Endothelial cell of umbilical vein (primary cell): ENCODE measurements around the gene SCN2B.

Experiments
- CTCF ChIP-seq, 2 donors: IDR thresholded peaks; 1 replicate in 1 of 2; 2 replicates in 1 of 2; pipeline ENCODE4 v1.5.1; 2011; ENCODE audit warnings: low read length in 2 of 2, mild to moderate bottlenecking in 2 of 2, moderate library complexity in 2 of 2, control low read depth in 1 of 2, inconsistent platforms in 1 of 2, low read depth in 1 of 2; ENCODE audit not compliant: insufficient read depth in 1 of 2; ENCODE audit errors: extremely low read depth in 1 of 2
- EZH2 ChIP-seq: IDR thresholded peaks from 2 replicates; pipeline ENCODE4 v1.6.1; 2012; ENCODE audit warnings: borderline replicate concordance, low read depth, mild to moderate bottlenecking, moderate library complexity, low read length, inconsistent platforms; ENCODE audit not compliant: severe bottlenecking
- GATA2 ChIP-seq: IDR thresholded peaks from 2 replicates; pipeline ENCODE4 v1.7.0; 2011; ENCODE audit warnings: low read depth, mild to moderate bottlenecking, moderate library complexity, mixed read lengths, low read length; ENCODE audit not compliant: insufficient read length, insufficient read depth
- MYC ChIP-seq: IDR thresholded peaks from one replicate; pipeline ENCODE4 v1.6.1; 2011; ENCODE audit warnings: mild to moderate bottlenecking, low read depth, low read length
- POLR2A ChIP-seq: IDR thresholded peaks from 2 replicates; pipeline ENCODE4 v1.6.1; 2012; ENCODE audit warnings: low read depth, mild to moderate bottlenecking, control low read depth, low read length
- POLR2AphosphoS5 ChIP-seq: IDR thresholded peaks from 2 replicates; pipeline ENCODE4 v1.6.1; 2012; ENCODE audit warnings: low read depth, mild to moderate bottlenecking, control low read depth, low read length, moderate library complexity; ENCODE audit not compliant: insufficient read depth

- no peak for TF ChIP-seq CTCF (IDR thresholded peaks at IDR 0.05; ENCODE audit: extremely low read depth in 1 of 2, insufficient read depth in 1 of 2, low read depth in 1 of 2, low read length in 2 of 2)
- no peak for TF ChIP-seq EZH2
- no peak for TF ChIP-seq POLR2A
- no peak for TF ChIP-seq POLR2AphosphoS5
- no peak for TF ChIP-seq MYC
- TF ChIP-seq GATA2: no peak
Measured at GRCh38 chr11:118163494-118163893, 12.9 kb downstream of the SCN2B start.
